WTC11 (cell line): ENCODE data around the gene INPP4B.

ENCODE experiments used
- ATF3 ChIP-seq: sonication (generic); formaldehyde crosslinking; conservative IDR thresholded peaks from 2 replicates; pipeline ENCODE4 v1.8.1; 2022; ENCODE audit warnings: mild to moderate bottlenecking, missing genetic modification reagents
- CTCF ChIP-seq: fragments of 200-600 bp; IDR thresholded peaks from 2 replicates; pipeline ENCODE4 v1.8.0; 2022; ENCODE audit warnings: antibody characterized with exemption
- E2F1 ChIP-seq: sonication (generic); formaldehyde crosslinking; IDR thresholded peaks from 2 replicates; pipeline ENCODE4 v1.8.0; 2022; ENCODE audit warnings: mild to moderate bottlenecking, missing genetic modification reagents
- E2F4 ChIP-seq: sonication (generic); formaldehyde crosslinking; IDR thresholded peaks from 2 replicates; pipeline ENCODE4 v1.8.1; 2022; ENCODE audit warnings: low read depth, mild to moderate bottlenecking, moderate library complexity, missing genetic modification reagents, borderline replicate concordance
- ELF4 ChIP-seq: sonication (generic); formaldehyde crosslinking; IDR thresholded peaks from 2 replicates; pipeline ENCODE4 v1.8.1; 2022; ENCODE audit warnings: low read depth, mild to moderate bottlenecking, moderate library complexity, missing genetic modification reagents
- ESRRA ChIP-seq: sonication (generic); formaldehyde crosslinking; IDR thresholded peaks from 2 replicates; pipeline ENCODE4 v1.8.1; 2022; ENCODE audit warnings: mild to moderate bottlenecking, missing genetic modification reagents, borderline replicate concordance
- MAX ChIP-seq: sonication (generic); formaldehyde crosslinking; IDR thresholded peaks from 2 replicates; pipeline ENCODE4 v1.8.0; 2022; ENCODE audit warnings: mild to moderate bottlenecking, missing genetic modification reagents
- NFATC4 ChIP-seq: fragments of 250-450 bp; sonication (Bioruptor Pico); IDR thresholded peaks from 2 replicates; pipeline ENCODE4 v1.9.0; 2021; ENCODE audit warnings: mild to moderate bottlenecking
- NFYB ChIP-seq: sonication (generic); formaldehyde crosslinking; conservative IDR thresholded peaks from 2 replicates; pipeline ENCODE4 v1.8.0; 2022; ENCODE audit warnings: low read depth, missing genetic modification reagents
- TCF7 ChIP-seq: sonication (generic); formaldehyde crosslinking; IDR thresholded peaks from 2 replicates; pipeline ENCODE4 v1.8.0; 2022; ENCODE audit warnings: mild to moderate bottlenecking, low read depth, missing genetic modification reagents, moderate library complexity
- TEAD1 ChIP-seq: sonication (generic); formaldehyde crosslinking; IDR thresholded peaks from 2 replicates; pipeline ENCODE4 v1.8.0; 2022; ENCODE audit warnings: mild to moderate bottlenecking, missing genetic modification reagents
- ZNF121 ChIP-seq: sonication (generic); formaldehyde crosslinking; IDR thresholded peaks from 2 replicates; pipeline ENCODE4 v1.8.0; 2023; ENCODE audit warnings: missing genetic modification reagents
- ZNF317 ChIP-seq: sonication (generic); formaldehyde crosslinking; IDR thresholded peaks from 2 replicates; pipeline ENCODE4 v1.8.1; 2023; ENCODE audit warnings: low read depth, mild to moderate bottlenecking, moderate library complexity, missing genetic modification reagents, borderline replicate concordance

GRCh38 chr4:142121448-142122350, 724.4 kb downstream of the INPP4B start:
- no peak for TF ChIP-seq NFATC4 (CRISPR knock-in tag)
- no peak for TF ChIP-seq CTCF
- TF ChIP-seq ATF3, result no peak
- no peak for TF ChIP-seq TCF7 (CRISPR knock-in tag)
- TF ChIP-seq E2F1 (CRISPR knock-in tag), result no peak
- no peak for TF ChIP-seq NFYB
- TF ChIP-seq MAX (CRISPR knock-in tag), result no peak
- TF ChIP-seq ZNF121 (CRISPR knock-in tag), result no peak
- no peak for TF ChIP-seq ZNF317 (CRISPR knock-in tag)
- TF ChIP-seq ELF4 (CRISPR knock-in tag), result no peak
- TF ChIP-seq ESRRA (CRISPR knock-in tag), result no peak
- no peak for TF ChIP-seq TEAD1 (CRISPR knock-in tag)
- TF ChIP-seq E2F4 (CRISPR knock-in tag), result no peak
